ENCODE measurements around the gene CSTPP1. TPM values are rescaled to one million over a fixed set of nuclear protein-coding genes. Genes with fewer than 3 reads are reported as not detected.
A peak's percentile ranks its signal among the peaks of the same experiment; 100 is the strongest.

The CSTPP1 gene
- polyA plus RNA-seq, 1 donor from 2014 or later: 46.4 TPM

DNA sequence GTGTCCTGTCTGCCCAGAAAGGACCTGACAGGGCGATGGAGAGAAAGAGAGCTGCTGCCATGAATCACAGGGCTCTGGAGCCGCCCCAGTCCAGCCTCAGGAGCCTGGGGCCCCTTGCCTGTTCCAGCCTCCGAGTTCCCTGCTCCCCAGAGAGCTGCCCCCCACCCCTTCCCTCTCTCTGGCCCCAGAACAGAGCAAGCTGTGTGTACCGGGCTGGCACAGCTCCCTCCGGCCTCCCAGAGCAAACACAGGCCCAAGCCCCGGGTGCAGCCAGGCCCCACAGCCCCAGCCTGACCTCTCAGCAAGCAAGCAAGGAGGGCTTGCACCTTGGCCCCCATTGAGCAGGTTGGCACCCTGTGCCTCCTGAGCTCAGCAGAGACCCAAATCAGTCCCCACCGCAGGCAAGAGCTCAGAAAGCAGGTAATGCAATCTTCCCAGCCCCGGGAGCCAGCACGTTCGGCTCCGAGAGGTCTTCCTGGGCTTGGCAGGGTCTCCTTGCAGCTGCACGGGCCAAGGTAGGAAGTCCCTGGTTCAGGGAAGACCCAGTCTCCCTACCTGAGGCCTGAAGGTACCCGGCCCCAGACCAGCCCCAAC lies 248.2 kb downstream of the CSTPP1 start:
- H3K27me3 ChIP-seq (ENCODE audit: insufficient read depth, low read depth, low read length): peaks cover 50% of the 10 kb centered on the region
- no peak overlapping the region for H2AFZ ChIP-seq (ENCODE audit: low read depth, low read length)

DNA sequence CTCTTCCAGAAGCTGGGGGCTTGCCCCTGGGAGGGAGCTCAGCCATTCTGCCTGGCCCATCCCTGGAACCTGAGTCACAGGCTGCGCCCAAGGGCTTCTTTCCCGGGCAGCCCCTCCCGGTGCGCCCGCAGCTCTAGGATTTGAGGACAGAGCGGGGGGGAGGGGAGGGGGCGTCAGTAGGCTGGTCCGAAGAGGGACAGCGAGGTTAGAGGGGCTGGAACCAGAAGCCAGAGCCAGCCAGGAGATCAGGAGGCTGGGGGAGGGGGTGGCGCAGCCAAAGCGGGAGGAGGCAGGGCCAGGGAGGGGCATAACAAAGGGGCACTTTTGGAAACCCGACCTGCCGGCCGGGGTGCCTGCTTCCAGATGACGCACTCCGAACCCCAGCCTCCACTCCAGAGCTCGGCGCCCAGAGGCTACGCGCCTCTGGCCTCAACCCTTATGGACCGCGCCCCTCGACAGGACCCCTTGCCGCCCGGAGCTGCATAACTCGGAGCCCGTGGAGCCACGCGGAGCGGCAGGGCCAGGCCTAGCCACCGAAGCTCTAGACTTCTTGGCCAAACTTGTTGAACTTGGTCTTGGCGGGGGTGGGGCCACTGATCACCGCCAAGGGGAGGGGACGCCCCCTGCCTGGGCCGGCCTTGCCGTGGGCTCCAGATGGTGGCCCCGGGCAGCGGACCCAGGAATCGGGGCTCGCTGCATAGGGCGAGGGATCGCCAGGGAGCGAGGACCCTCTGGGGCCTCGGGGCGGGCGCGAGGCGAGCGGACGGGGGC lies 248.9 kb downstream of the CSTPP1 start:
- no peaks in the 10 kb centered on the region for H3K79me2 ChIP-seq (replicated peaks; ENCODE audit: insufficient read depth, low read length)
- H3K9ac ChIP-seq (ENCODE audit: low read length): no peak overlapping the region
- H3K4me3 ChIP-seq (ENCODE audit: low read length): peak overlapping the region; percentile 45
- no peaks in the 10 kb centered on the region for H3K9me3 ChIP-seq (ENCODE audit: low read length)
- peaks cover 50% of the 10 kb centered on the region for H3K27me3 ChIP-seq (ENCODE audit: insufficient read depth, low read depth, low read length)
- no peaks in the 10 kb centered on the region for H3K36me3 ChIP-seq (ENCODE audit: insufficient read depth, low read length)
- no peaks in the 10 kb centered on the region for H4K20me1 ChIP-seq (ENCODE audit: insufficient read depth)
- H3K9me2 ChIP-seq (ENCODE audit: insufficient read depth, low read length): no peaks in the 10 kb centered on the region
- TF ChIP-seq MXI1 (conservative IDR thresholded peaks at IDR 0.05; ENCODE audit: poor library complexity, severe bottlenecking): no peak
- TF ChIP-seq, protein P1, sequence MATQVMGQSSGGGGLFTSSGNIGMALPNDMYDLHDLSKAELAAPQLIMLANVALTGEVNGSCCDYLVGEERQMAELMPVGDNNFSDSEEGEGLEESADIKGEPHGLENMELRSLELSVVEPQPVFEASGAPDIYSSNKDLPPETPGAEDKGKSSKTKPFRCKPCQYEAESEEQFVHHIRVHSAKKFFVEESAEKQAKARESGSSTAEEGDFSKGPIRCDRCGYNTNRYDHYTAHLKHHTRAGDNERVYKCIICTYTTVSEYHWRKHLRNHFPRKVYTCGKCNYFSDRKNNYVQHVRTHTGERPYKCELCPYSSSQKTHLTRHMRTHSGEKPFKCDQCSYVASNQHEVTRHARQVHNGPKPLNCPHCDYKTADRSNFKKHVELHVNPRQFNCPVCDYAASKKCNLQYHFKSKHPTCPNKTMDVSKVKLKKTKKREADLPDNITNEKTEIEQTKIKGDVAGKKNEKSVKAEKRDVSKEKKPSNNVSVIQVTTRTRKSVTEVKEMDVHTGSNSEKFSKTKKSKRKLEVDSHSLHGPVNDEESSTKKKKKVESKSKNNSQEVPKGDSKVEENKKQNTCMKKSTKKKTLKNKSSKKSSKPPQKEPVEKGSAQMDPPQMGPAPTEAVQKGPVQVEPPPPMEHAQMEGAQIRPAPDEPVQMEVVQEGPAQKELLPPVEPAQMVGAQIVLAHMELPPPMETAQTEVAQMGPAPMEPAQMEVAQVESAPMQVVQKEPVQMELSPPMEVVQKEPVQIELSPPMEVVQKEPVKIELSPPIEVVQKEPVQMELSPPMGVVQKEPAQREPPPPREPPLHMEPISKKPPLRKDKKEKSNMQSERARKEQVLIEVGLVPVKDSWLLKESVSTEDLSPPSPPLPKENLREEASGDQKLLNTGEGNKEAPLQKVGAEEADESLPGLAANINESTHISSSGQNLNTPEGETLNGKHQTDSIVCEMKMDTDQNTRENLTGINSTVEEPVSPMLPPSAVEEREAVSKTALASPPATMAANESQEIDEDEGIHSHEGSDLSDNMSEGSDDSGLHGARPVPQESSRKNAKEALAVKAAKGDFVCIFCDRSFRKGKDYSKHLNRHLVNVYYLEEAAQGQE (IDR thresholded peaks at IDR 0.05; ENCODE audit: borderline replicate concordance): no peak
- TF ChIP-seq EP300 (conservative IDR thresholded peaks at IDR 0.05; ENCODE audit: poor library complexity, severe bottlenecking): no peak
- no peak for TF ChIP-seq RAD21 (conservative IDR thresholded peaks at IDR 0.05)
- TF ChIP-seq, protein P2, sequence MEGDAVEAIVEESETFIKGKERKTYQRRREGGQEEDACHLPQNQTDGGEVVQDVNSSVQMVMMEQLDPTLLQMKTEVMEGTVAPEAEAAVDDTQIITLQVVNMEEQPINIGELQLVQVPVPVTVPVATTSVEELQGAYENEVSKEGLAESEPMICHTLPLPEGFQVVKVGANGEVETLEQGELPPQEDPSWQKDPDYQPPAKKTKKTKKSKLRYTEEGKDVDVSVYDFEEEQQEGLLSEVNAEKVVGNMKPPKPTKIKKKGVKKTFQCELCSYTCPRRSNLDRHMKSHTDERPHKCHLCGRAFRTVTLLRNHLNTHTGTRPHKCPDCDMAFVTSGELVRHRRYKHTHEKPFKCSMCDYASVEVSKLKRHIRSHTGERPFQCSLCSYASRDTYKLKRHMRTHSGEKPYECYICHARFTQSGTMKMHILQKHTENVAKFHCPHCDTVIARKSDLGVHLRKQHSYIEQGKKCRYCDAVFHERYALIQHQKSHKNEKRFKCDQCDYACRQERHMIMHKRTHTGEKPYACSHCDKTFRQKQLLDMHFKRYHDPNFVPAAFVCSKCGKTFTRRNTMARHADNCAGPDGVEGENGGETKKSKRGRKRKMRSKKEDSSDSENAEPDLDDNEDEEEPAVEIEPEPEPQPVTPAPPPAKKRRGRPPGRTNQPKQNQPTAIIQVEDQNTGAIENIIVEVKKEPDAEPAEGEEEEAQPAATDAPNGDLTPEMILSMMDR (IDR thresholded peaks at IDR 0.05; ENCODE audit: poor library complexity, severe bottlenecking): no peak
- TF ChIP-seq EZH2 (IDR thresholded peaks at IDR 0.05; ENCODE audit: borderline replicate concordance, insufficient read depth, low read length, poor library complexity, severe bottlenecking): no peak
- TF ChIP-seq TAF1 (IDR thresholded peaks at IDR 0.05; ENCODE audit: low read depth): no peak
- no peak for TF ChIP-seq SMC3 (conservative IDR thresholded peaks at IDR 0.05; ENCODE audit: poor library complexity)
- no peak for TF ChIP-seq POLR2AphosphoS5 (IDR thresholded peaks at IDR 0.05)
- no peak overlapping the region for H3K27ac ChIP-seq (ENCODE audit: low read length)
- no peaks in the 10 kb centered on the region for H3F3A ChIP-seq (ENCODE audit: insufficient read depth, low read length, poor library complexity, severe bottlenecking)
- no peak overlapping the region for H2AFZ ChIP-seq (ENCODE audit: low read depth, low read length)
- no peak overlapping the region for H3K4me2 ChIP-seq (ENCODE audit: low read length)

More for the DNA sequence above, 248.2 kb downstream of the CSTPP1 start:
- Histone ChIP-seq H3K9me2 (ENCODE audit: insufficient read depth, low read length) (no peaks in the 10 kb centered on the region), H3K36me3 (ENCODE audit: insufficient read depth, low read length) (no peaks in the 10 kb centered on the region), H3K9me3 (ENCODE audit: low read length) (no peaks in the 10 kb centered on the region), H3K4me2 (ENCODE audit: low read length) (no peak overlapping the region), H3K4me3 (ENCODE audit: low read length) (no peak overlapping the region), H3F3A (ENCODE audit: insufficient read depth, low read length, poor library complexity, severe bottlenecking) (no peaks in the 10 kb centered on the region), H3K27ac (ENCODE audit: low read length) (no peak overlapping the region), H4K20me1 (ENCODE audit: insufficient read depth) (no peaks in the 10 kb centered on the region), H3K79me2 (replicated peaks; ENCODE audit: insufficient read depth, low read length) (no peaks in the 10 kb centered on the region), H3K9ac (ENCODE audit: low read length) (no peak overlapping the region)
- TF ChIP-seq, protein P1 (IDR thresholded peaks at IDR 0.05; ENCODE audit: borderline replicate concordance): no peak
- no peak for TF ChIP-seq RAD21 (conservative IDR thresholded peaks at IDR 0.05)
- TF ChIP-seq EZH2 (IDR thresholded peaks at IDR 0.05; ENCODE audit: borderline replicate concordance, insufficient read depth, low read length, poor library complexity, severe bottlenecking): no peak
- TF ChIP-seq MXI1 (conservative IDR thresholded peaks at IDR 0.05; ENCODE audit: poor library complexity, severe bottlenecking): no peak
